ENCODE data around the gene HSPH1. TPM values are rescaled to one million over a fixed set of nuclear protein-coding genes. Genes with fewer than 3 reads are reported as not detected.

The HSPH1 gene
- 100 to 1,000 TPM; 141 to 161 (median 146) TPM for polyA plus RNA-seq (ENCODE audit: insufficient read length in 3 of 3)

DNA sequence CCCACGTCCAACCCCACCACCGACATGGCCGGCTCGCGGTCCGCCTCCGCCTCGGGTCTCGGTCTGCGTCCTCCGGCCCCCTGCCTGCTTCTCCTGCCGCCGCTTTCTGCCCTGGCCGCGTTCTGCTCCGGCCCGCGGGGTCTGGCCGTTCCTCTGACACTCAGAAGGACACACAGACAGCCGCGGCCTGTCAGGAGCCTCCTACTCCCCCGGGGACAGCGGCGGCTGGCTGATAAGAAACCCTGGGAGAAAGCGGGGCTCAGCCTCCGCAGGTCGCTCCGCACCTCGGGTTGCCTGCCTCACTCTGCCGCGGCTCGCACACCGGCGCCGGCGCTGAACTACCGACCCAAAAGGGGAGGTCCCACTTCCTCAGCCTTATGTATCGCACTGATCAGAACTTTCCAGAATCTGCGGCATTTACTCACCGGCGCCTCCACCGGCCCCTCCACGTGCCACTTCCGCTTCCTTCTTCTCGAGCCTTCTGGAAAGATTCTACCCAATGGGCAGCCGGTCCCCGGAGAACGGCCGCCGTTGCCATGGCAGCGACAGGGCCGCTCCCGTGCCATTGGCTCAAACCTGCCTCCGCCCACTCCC is at the start of gene HSPH1:
Gene HSPH1 (minus strand): TSS at position 348 of the 594 bp plus-strand sequence. CDS start 322 bp downstream, at position 26.
- DNase-seq (ENCODE audit: low read depth in 3 of 3, low spot score in 2 of 3): peak; percentile 93 to 99 (median 95)

DNA sequence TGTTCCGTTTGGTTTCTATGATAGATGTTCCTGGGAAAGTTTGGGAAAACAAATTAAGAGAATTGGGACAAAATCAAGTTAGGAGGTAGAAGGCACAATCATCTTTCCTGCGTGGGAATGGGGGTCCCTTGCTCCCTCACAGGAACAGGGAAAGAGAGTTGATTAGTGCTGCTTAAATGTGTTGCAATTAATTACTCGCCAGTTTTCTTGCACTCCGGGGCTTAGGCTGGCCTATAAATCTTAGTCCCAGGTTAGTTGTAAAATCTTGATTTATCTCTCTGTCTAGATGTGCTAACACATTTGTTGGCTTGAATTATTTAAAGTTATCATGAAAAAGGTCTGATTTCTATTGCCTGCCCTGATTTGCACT is 48.1 kb upstream of the HSPH1 start:
- no peak for DNase-seq (ENCODE audit: low read depth in 3 of 3, low spot score in 2 of 3)

DNA sequence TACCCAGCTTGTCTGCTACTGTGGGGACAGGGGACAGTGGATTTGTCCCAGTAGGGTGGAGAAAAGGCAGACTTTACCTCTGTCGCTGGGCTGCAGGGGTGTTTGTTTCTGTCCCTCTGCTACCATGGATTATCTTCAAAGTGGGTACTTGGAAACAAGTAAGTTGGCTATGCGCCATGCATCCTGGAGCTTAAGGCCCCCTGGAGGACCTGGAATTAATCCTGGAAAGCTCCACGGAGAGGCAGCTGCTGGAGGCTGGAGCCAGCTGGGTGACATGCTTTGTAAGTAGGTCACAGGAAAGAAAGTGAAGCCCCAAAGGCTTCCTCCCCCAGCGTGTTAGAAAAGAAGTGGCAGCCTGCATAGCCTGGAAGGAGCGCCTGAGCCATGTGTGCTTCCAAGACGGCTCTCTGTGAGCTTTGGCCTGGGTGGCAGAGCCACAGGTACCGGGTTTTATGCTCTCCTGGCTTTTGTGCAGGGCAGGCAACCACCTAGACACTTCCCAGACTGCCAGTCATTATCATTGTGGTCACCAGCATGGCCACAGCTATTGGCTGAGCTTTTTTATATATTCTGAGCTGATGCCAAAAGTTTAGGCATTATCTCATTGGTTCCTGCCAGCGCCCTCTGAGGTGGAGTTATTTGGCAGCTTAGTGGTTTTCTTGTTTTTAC is 47.6 kb upstream of the HSPH1 start:
- peak in 1 of 3 donors; percentile 33 for DNase-seq (ENCODE audit: low read depth in 3 of 3, low spot score in 2 of 3)

DNA sequence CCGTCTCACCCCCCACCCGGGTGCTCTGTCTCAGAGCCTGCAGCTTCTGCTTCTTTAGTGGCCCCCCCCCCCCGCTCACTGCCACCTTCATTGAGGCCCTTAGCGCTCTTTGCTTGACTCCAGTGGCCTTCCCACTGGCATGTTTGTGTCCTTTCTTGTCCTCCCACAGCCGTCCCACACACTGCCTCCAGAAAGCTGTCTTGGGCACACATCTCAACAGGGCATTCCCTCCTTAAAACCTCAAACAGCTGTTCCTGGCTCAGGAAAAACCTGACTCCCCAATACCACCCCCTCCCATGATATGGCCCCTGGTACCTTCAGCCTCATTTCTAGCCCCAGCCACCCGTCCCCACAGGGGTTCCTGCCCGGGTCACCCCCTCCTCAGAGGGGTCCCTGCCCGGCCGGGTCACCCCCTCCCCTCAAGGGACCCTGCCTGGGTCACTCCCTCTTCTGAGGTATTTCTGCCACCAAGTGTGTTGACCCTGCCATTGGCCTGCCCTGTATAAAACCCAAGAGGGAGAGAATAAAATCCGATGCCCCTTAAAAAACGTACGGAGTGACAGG is 46.9 kb upstream of the HSPH1 start:
- DNase-seq (ENCODE audit: low read depth in 3 of 3, low spot score in 2 of 3): no peak

DNA sequence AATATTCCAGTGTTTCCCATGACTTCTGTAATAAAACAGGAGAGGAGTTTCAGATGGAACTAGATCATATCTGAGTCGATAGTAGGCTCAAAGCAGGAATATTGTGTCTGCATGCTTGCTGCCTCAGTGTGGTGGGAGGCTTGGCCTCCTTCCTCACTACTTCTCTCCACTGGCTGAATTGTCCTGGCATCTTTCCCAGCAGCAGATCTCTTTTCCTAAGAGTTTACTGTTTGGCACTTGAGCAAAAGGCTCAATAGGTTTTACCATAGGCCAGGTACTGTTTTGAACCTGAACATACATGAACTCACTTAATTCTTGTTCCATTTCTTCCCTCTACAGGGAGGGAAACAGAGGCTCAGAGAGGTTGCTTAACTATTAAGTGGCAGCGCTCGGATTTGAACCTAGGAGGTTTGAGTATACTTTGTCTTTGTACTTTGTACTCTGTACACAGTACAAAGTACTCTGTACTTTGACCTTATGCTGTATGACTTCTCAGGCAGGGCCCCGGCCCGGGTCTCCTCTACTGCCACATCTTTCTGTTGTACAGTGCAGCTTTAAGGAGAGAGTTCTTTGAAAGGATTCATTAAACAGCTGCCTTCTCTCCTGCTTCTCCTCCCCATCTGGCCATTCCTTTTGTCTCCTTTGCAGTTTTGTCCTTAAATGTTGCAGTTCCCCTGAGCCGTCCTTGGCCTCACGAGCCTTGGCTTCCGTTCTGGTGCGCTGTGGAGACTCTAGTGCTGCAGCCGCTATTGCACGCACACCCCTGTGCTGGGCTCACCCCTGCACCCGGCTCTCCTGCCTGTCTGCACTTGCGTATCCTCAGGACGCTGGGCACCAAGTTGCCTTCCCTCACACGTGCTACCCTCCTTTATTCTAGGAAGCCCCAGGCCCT is 46.2 kb upstream of the HSPH1 start:
- DNase-seq (ENCODE audit: low read depth in 3 of 3, low spot score in 2 of 3): no peak

DNA sequence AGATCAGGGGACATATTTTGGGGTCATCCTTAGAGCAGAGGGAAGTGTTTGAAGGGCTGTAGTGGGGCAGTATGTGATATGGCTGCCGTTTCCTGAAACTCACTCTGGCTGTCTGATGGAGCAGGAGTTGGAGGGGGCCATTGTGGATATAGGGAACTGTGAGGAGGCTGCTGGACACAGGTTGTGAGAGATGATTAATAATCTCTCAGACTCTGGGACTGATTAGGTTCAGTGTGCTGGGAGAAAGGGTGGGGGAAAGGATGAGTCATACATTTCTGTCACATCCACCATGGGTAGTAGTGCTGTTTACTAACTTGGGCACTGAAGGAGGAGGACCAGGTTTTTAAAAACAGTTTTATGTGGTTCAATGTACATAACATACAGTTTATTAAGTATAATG is 42.9 kb upstream of the HSPH1 start:
- DNase-seq (ENCODE audit: low read depth in 3 of 3, low spot score in 2 of 3): no peak

DNA sequence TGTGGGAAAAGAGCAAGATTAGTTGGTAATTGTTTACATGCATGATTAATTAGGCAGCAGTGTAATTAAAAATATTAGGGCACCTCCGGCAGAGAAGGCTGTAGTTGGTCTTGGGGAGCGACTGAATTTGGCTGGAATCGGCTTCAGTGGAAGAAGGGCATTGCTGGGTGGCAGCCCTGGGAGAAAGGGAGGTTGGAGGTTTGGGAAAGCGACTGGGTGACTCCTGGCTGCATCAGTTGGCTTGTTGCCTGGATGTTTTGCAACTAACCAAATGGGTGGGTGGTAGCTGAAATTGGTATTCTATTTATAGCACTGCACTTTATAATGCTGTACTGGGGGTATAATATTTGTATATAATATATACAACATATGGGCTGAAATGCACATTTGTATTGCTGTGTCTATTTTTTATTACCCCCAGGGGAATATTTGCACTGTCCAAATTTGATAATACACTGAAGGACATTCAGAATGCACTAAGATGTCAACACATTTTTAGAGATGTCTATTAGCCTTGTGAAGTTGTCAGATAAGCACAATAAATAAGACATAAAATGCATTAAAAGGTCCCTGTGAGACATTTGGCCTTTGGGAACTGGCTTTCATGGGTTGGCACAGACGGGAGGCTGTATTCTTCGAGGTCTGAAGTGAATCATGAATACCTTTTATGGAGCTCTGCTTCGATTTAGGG is 39.8 kb upstream of the HSPH1 start:
- no peak for DNase-seq (ENCODE audit: low read depth in 3 of 3, low spot score in 2 of 3)

DNA sequence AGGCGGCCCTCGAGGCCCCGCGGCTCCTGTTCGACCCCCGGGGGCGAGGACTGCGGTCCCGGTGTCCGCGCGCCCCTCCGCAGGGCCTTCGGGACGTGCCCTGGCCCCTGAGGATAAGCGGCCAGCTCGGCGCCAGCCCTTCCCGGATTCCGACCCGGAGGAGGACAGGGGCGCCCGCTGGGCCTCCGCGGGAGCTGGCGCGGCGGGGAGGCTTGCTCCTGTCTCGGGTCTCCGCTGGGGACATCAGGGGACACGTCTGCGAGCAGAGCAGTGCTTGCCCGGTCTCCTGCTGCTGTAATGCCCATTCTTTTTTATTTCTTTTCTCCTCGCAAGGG is 38.9 kb upstream of the HSPH1 start:
- no peak for DNase-seq (ENCODE audit: low read depth in 3 of 3, low spot score in 2 of 3)

DNA sequence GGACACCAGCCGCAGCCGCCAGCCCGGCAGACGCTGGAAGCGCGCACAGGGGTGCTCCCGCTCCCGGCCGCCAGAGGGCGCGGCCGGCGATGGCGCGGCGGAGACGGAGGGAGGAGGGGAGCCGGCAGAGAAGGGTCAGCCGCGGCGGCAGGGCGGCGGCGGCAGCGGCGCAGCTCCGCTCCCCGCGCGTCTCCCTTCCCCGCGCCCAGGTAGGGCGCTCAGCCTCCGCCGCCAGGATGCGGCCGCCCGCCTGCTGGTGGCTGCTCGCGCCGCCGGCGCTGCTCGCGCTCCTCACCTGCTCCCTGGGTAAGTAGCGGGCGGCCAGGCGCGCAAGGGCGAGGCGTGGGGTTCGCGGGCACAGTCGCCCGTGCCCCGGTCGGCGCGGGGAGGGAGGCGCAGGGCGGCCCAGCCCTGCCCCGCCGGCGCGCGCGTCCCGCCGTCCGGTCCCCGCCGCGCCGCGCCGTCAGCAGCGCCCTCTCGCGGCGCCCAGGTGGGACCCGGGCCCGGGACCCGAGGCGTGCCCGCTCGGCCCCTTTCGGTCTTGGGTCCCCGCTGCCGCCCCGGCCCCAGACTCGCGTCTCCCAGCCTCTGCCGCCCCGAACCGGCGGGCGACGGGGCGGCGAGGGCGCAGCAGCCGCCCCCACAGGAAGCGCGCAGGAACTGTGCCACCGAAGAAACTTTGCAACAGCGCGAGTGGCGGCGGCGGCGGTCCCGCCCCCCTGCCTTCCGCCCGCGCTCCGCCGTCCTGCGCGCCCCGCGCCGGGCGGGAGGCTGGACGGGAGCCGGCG is 38.3 kb upstream of the HSPH1 start, which contains the start of gene B3GLCT:
Gene B3GLCT (plus strand): TSS at position 127 of the 788 bp plus-strand sequence. CDS start 110 bp downstream, at position 237.
- DNase-seq (ENCODE audit: low read depth in 3 of 3, low spot score in 2 of 3): peak; percentile 41 to 76 (median 70)

DNA sequence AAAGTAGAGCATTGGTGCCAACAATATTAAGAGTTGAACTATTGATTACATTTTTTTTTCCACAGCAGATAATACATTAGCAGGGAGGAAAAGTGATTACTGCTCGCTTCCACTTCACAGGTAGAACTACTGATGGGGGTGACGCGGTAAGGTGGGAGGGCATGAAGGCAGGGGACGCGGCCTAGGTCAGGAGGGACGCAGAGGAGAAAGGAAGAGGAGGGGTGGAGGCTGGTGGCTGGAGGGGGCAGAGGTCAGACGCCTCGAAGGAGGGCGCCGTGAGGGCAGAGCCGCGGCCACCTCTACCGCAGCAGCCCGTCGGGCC is 37.8 kb upstream of the HSPH1 start:
- DNase-seq (ENCODE audit: low read depth in 3 of 3, low spot score in 2 of 3): no peak

DNA sequence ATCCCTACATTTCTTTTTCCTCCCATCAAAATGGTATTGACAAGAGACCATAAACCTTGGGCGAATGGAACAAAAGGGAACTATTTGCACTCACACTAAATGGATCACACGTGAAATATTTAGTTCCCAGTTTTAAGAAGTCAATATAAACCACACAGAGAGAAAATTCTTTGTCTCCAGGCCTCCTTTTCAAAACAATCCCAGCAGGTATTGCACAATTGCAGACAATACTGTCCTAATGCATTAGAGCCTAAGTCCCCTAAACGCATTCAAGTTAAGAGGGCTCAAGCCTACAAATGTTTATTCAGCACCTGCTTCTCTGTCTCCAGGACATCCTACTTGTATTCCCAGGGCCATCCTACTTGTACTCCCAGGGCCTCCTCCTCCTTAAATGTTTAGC is 36.8 kb upstream of the HSPH1 start:
- no peak for DNase-seq (ENCODE audit: low read depth in 3 of 3, low spot score in 2 of 3)

DNA sequence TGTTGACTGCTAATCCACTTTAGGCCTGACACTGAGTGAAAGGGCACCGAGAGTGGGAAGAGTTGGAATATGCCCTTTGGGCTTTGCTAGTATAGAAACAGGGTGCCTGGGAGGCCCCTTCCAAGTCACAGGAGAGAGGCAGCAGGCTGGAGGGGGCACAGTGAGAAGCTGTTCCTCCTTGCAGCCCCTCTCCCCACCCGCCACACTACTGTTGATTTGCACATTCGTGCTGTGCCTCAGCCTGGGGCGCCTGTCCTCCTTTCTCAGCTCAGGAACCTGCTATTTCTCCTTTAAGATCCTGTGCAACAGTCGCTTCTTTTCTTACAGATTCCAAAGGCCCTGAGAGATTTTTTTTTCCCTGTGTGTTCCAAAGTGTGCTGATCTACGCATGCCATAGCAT is 35.3 kb upstream of the HSPH1 start:
- DNase-seq (ENCODE audit: low read depth in 3 of 3, low spot score in 2 of 3): no peak

DNA sequence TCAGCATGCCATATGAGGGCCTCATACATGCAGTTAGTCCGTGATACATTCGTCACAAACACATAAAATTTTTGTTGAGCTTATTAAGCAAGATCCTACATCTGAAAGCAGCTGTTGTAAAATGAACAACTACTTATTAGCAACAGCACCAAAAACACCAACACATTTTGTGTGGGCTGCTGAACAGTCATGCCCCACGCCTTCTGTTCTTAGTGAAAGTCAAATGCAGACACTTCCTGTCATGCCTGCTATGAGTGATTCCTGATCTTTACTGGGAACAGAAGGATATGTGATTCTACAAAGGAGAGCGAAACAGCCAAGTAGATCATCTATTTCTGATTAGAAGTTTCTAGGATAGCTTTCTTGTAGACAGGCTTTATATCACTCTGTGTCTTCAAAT is 33.9 kb upstream of the HSPH1 start:
- no peak for DNase-seq (ENCODE audit: low read depth in 3 of 3, low spot score in 2 of 3)

DNA sequence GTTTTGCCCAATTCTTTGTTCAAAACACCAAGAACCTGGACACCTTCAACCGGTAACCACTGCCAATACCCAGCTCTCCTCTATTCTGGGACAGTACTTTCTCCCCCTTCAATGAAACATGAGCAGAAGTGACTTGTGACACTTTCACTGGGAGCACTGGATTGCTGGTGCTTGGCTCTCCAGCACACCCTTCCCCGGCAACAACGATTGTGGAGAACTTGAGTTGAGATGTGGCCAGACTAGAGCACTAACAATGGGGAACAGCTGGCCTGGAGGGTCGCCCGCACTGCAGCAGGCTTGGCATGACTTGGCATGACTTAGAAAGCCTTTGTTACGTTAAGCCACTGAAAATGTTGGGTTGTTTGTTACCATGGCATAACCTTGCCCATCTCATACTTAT is 30.6 kb upstream of the HSPH1 start:
- no peak for DNase-seq (ENCODE audit: low read depth in 3 of 3, low spot score in 2 of 3)

DNA sequence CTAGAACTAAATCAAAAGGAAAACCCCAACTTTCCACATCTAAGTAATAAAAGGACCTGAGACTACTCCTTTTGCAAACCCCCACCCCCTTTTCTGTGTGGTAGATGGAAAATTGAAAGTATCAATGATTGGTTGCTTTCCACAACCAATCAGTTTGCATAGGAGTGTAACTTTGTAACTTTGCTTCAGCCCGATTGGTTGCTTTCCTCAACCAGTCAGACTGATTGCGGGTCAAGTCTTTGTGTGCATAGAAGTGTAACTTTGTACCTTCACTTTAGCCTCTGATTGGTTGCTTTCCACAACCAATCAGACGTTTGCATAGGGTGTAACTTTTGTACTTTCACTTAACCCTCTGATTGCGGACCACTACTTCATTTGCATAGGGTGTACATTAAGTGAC is 30.0 kb upstream of the HSPH1 start:
- no peak for DNase-seq (ENCODE audit: low read depth in 3 of 3, low spot score in 2 of 3)

DNA sequence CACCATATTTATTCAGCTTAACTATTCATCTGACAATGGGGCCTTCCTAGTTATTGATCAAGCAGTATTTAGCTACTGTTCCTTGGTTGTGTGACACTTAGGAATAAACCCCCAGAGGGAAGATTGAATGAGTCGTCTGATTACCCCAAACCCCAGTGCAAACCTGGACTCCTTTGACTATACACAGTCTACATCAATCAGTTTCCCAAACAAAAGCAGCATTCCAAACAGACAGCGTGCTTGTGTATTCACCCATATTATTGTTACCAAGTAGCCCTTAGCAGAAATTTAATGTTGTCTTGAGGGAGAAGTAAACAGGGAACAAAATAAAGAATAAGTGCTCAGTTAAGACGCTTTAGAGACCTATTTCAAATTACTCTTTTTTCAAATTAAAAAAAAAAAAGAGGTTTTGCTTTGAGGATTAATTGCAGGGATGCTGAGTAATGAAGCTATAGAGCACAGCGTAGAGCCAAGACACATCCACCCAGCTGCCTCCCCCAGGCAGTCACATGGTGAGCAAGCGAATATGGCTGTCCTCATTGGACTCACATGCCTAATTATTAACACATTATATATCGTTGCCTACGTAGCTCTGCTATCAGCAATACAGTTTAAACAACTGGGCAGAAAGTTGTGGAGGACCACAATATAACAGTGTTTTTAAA is 23.4 kb upstream of the HSPH1 start:
- DNase-seq (ENCODE audit: low read depth in 3 of 3, low spot score in 2 of 3): no peak

DNA sequence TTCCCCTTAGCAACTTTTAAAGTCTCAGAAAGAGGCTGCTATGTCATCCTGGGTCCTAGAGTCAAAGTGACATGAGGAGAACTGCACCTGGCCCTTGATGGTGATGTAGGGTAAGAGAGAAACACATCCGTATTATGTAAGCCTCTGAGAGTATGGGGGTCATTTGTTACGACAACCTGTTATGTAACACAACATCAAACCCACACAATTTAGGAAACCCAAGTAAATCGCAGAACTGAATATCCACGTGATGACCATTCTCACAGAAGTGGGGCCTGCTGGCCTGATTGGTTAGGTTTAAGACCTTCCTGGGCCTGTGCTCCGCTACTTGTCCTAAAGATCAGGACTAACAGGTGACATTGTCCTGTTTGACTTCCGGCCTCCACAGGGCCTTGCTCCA is 22.7 kb upstream of the HSPH1 start:
- DNase-seq (ENCODE audit: low read depth in 3 of 3, low spot score in 2 of 3): no peak

DNA sequence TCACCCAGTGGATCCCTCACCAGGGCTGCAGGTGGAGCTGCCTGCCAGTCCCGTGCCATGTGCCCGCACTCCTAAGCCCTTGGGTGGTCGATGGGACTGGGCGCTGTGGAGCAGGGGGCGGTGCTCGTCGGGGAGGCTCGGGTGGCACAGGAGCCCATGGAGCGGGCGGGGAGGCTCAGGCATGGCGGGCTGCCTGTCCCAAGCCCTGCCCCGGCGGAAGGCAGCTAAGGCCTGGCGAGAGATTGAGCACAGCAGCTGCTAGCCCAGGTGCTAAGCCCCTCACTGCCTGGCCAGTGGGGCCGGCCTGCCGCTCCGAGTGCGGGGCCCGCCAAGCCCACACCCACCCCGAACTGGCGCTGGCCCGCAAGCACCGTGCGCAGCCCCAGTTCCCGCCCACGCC is 21.3 kb upstream of the HSPH1 start:
- DNase-seq (ENCODE audit: low read depth in 3 of 3, low spot score in 2 of 3): no peak

DNA sequence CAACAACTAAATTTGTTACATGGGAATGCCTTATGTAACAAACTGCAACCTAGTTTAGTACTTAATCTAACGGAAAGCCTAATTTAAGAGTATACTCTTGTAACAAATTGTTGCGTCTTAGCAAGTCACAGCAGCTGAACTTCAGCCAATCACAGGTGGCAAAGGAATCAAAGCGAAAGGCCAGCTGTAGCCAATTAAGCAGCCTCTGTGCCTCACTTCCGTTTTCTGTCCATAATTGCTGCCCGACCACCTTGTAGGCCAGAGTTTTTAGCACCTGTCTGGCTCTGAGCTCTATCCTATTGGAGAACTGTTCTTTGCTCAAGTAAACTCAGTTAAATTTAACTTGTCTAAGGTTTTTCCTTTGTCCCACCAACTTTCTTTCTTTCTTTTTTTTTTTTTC is 18.1 kb upstream of the HSPH1 start:
- DNase-seq (ENCODE audit: low read depth in 3 of 3, low spot score in 2 of 3): no peak

DNA sequence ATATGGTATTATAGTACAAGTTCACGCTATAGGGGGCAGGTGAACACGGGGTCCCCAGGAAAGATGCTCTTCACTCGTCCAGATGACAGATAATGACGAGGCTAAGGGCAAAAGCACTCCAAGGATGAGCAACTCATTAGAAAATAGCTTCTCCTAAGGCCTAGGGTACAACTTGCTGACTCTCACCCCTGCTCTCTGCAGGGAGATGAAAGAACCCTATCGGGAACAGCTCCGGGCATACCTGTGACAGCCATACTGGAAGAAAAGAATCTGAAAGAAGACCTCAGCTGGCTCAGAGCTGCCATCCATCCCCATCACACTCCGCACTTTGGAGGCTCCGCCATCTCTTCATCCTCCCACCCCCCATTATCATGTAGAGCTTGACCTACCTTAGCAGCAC is 17.5 kb upstream of the HSPH1 start:
- no peak for DNase-seq (ENCODE audit: low read depth in 3 of 3, low spot score in 2 of 3)
